AG10803 (cell line): ENCODE data around the gene ZBTB24.

ENCODE experiments used
- DNase-seq: peaks from one replicate; pipeline ENCODE4 v3.0.0; 2010; ENCODE audit warnings: low read depth
- H3K4me3 ChIP-seq: 2 replicates; pipeline ENCODE4 v1.5.1; 2011; ENCODE audit warnings: mild to moderate bottlenecking, low read length, control low read depth
- CTCF ChIP-seq: conservative IDR thresholded peaks from 2 replicates; pipeline ENCODE4 v1.5.1; 2011; ENCODE audit warnings: mild to moderate bottlenecking, low read length, control low read depth, inconsistent platforms

The ZBTB24 gene

DNA sequence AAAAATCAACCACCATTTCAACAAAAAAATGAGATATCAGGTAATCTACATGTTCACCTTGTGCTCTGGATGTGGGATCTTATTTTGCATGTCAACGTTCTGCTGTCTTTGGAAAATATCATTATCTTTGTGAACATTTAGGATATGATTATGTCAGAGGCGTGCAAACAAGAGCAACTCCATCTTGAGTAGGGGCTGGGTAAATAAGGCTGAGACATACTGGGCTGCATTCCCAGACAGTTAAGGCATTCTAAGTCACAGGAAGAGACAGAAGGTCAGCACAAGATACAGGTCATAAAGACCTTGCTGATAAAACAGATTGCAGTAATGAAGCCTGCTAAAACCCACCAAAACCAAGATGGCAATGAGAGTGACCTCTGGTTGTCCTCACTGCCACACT lies 28.8 kb upstream of the ZBTB24 start:
- no peak for TF ChIP-seq CTCF
- no peak for DNase-seq
- no peak overlapping the region for H3K4me3 ChIP-seq

- DNase-seq: no peak
- H3K4me3 ChIP-seq: no peak overlapping the region
- no peak for TF ChIP-seq CTCF
Observed at GRCh38 chr6:109510358-109510757, 27.3 kb upstream of the ZBTB24 start.

DNA sequence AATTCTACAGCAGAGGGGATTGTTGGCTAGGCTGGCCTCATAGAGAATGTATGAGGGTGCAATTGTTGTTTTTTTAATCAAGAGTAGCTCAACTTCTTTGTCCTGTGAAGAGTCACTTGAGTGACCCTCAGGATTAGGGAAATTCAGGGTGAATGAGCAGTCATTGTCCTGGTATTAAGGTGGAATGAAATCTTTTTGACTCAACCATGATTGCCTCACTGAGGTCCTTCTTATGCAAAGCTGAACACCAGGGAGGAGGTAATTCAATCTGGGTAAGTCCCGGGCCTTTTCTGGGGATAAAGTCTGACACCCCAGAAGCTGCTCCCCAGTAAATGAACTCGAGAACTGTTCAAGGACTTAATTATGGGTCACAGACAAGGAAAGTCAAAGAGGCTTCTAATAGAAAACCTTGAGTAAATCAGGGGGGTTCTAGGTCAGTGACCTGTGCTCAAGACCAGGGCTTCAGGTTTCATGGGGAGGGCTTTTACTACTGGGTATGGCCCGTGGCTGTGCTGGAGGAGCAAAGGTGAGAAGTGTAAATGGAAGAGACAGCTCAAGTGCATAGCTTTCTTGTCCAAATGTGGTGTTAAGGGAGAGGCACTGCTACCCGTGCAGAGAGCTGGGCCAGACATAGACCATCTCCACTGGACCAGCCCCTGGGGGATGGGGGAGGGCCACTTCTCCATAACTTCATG lies 25.3 kb upstream of the ZBTB24 start:
- H3K4me3 ChIP-seq: no peak overlapping the region
- no peak for TF ChIP-seq CTCF

GRCh38 chr6:109507490-109508072 lies 24.6 kb upstream of the ZBTB24 start:
- no peak overlapping the region for H3K4me3 ChIP-seq
- no peak for DNase-seq
- TF ChIP-seq CTCF: no peak

More for the DNA sequence above, 25.3 kb upstream of the ZBTB24 start:
- no peak for DNase-seq

- no peak overlapping the region for H3K4me3 ChIP-seq
- TF ChIP-seq CTCF: no peak
- DNase-seq: no peak
Observed at GRCh38 chr6:109506841-109507240, 23.8 kb upstream of the ZBTB24 start.

- no peak for DNase-seq
- H3K4me3 ChIP-seq: no peak overlapping the region
- TF ChIP-seq CTCF: no peak
Observed at GRCh38 chr6:109506314-109506713, 23.3 kb upstream of the ZBTB24 start.
